Measurements from ENCODE around the gene HAP1. TPM values are rescaled to one million over a fixed set of nuclear protein-coding genes. Genes with fewer than 3 reads are reported as not detected.

The HAP1 gene
- total and polyA plus RNA-seq, 11 donors: 0.07 to 0.35 (median 0.10) TPM; not detected in 6

- intact Hi-C loops (cut with DNase I): loop anchor here in 1 of 10 donors (5.0 kb wide), 1 partner anchor 44 kb away; no protein-coding TSS in a partner anchor
- TF ChIP-seq POLR2A (IDR thresholded peaks at IDR 0.05) (no peak), CTCF (IDR thresholded peaks at IDR 0.05) (no peak)
- Histone ChIP-seq H3K4me3 (no peak overlapping the region), H3K27ac (no peak overlapping the region), H3K36me3 (peaks cover 0 to 3% (median 0%) of the 10 kb centered on the region in 9 donors), H3K9me3 (no peaks in the 10 kb centered on the region), H3K27me3 (no peaks in the 10 kb centered on the region), H3K4me1 (peaks cover 0 to 2% (median 0%) of the 10 kb centered on the region in 12 donors)
- 82 to 89% (median 86%) methylated on average over 6 of the region's 6 CpGs for WGBS, 4 donors
- ATAC-seq (no peak), DNase-seq (no peak)
These were observed 13.8 kb upstream of the HAP1 start for GRCh38 chr17:41748275-41748674.

- Histone ChIP-seq H3K9me3 (no peaks in the 10 kb centered on the region), H3K27me3 (peaks cover 0 to 12% (median 9%) of the 10 kb centered on the region in 9 donors), H3K36me3 (no peaks in the 10 kb centered on the region), H3K4me1 (peaks cover 0 to 6% (median 0%) of the 10 kb centered on the region in 12 donors), H3K27ac (no peak overlapping the region), H3K4me3 (no peak overlapping the region)
- no peak for DNase-seq
- intact Hi-C loops (cut with DNase I): no loop called here
- no peak for ATAC-seq
- WGBS, 4 donors: 85 to 89% (median 87%) methylated on average over 9 of the region's 9 CpGs
- no peak for TF ChIP-seq CTCF (IDR thresholded peaks at IDR 0.05)
- no peak for TF ChIP-seq POLR2A (IDR thresholded peaks at IDR 0.05)
These were observed 7.3 kb upstream of the HAP1 start for GRCh38 chr17:41741709-41742108.

- no peak overlapping the region for H3K4me3 ChIP-seq
- intact Hi-C loops (cut with DNase I): no loop called here
- peaks cover 0 to 6% (median 0%) of the 10 kb centered on the region in 12 donors for H3K4me1 ChIP-seq
- no peak overlapping the region for H3K27ac ChIP-seq
- ATAC-seq: no peak
- H3K36me3 ChIP-seq: no peaks in the 10 kb centered on the region
- no peak for TF ChIP-seq CTCF (IDR thresholded peaks at IDR 0.05)
- TF ChIP-seq POLR2A (IDR thresholded peaks at IDR 0.05): no peak
- H3K9me3 ChIP-seq: no peaks in the 10 kb centered on the region
- 92 to 94% (median 93%) methylated on average over 5 of the region's 5 CpGs for WGBS, 4 donors
- no peak for DNase-seq
- peaks cover 6 to 24% (median 20%) of the 10 kb centered on the region in 9 donors for H3K27me3 ChIP-seq
These were observed 6.1 kb upstream of the HAP1 start for GRCh38 chr17:41740506-41740905.

GRCh38 chr17:41739661-41740352, 5.4 kb upstream of the HAP1 start:
- intact Hi-C loops (cut with DNase I): loop anchor here in 5 of 10 donors (1.0 to 10.0 kb wide), 7 partner anchors 32 to 215 kb away; no protein-coding TSS in a partner anchor
- no peak for ATAC-seq
- DNase-seq: no peak
- H3K4me3 ChIP-seq: no peak overlapping the region
- H3K36me3 ChIP-seq: no peaks in the 10 kb centered on the region
- no peaks in the 10 kb centered on the region for H3K9me3 ChIP-seq
- no peak overlapping the region for H3K27ac ChIP-seq
- H3K4me1 ChIP-seq: peaks cover 0 to 13% (median 5%) of the 10 kb centered on the region in 12 donors
- TF ChIP-seq CTCF (IDR thresholded peaks at IDR 0.05): no peak
- TF ChIP-seq POLR2A (IDR thresholded peaks at IDR 0.05): no peak
- 58 to 81% (median 74%) methylated on average over 6 to 9 of the region's 9 CpGs for WGBS, 4 donors
- peaks cover 13 to 31% (median 27%) of the 10 kb centered on the region in 9 donors for H3K27me3 ChIP-seq

Measured in heart left ventricle (tissue), 16 donors.